ENCODE results near the gene ACTL7B. TPM values are rescaled to one million over a fixed set of nuclear protein-coding genes. Genes with fewer than 3 reads are reported as not detected.
"Not testable (repeated sequence)": the region's sequence is repeated elsewhere in the genome, so short reads cannot be mapped to it uniquely, and the experiment has no call there.

Gene ACTL7B
- total RNA-seq, 1 experiment from 2014 or later, result not detected

DNA sequence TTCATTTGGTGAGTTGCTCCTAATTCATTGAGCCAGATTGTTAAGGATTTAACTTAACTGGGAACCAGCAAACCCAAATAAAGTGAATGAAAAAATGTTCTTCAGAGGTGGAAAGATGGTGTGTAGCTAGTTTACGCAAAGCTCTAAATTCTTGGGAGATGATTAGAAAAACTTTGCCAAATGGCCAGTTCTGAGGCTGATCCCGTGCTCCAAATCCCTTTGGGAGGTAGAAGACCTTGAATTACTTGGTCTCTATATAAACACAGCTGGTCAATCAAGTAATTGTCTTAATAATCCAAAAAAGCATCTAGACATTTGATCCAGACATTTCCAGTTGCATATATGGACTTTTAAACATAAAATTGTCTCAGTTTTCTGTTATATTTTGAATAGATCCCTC lies 11.4 kb downstream of the ACTL7B start:
- DNase-seq (ENCODE audit: low read depth), result no peak

DNA sequence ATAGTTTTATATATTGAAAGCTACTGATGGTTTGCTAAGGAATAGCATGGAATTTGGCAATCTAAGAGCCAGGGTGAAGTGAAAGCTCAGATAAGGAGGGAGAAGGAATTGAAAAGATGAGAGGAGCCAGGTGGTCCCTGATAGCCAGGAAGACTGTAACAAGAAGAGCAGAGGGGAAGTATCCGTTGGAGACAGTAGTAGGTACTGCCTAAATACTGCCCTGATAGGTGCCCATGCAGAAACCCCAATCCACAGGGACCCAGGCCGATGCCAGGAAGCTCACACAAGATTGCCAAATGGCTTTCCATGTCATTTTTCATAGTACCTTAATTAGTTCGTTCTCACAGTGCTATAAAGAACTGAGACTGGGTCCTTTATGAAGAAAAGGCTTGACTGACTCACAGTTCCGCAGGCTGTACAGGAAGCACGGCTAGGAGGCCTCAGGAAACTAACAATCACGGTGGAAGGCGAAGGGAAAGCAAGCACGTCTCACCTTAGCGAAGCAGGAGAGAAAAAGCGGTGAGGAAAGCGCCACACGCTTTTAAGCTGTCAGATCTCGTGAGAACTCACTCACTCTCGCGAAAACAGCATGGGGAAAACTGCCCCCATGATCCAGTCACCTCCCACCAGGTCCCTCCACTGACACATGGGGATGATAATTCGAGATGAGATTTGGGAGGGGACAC lies 13.0 kb downstream of the ACTL7B start:
- DNase-seq (ENCODE audit: low read depth), result peak; percentile 68

DNA sequence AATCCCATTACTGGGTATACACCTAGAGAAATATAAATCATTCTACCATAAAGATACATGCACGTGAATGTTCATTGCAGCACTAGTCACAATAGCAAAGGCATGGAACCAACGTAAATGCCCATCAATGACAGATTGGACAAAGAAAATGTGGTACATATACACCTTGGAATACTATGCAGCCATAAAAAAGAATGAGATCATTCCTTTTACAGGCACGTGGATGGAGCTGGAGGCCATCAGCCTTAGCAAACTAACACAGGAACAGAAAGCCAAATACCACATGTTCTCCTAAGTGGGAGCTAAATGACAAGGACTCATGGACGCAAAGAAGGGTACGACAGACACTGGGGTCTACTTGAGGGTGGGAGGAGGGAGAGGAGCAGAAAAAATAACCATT lies 16.2 kb downstream of the ACTL7B start:
- DNase-seq (ENCODE audit: low read depth), result not testable (repeated sequence)

DNA sequence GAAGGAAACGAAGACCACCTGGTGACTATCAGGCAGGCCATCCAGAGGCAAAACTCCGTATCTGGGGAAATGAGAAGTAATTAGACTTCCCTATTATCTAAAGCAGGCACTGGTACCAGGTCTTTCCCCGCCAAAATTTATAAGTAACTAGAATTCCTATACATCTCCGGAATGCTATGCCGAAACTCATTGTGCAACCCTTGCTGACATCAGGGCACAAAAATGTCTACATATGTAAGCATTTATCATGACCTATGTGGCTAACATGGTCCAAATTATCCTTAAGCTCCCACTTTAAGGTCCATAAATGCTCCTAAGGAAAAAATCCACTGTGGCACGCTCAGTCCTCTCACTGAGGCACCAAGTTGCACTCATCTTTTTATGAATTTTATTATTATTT lies 17.8 kb downstream of the ACTL7B start:
- DNase-seq (ENCODE audit: low read depth), result no peak

DNA sequence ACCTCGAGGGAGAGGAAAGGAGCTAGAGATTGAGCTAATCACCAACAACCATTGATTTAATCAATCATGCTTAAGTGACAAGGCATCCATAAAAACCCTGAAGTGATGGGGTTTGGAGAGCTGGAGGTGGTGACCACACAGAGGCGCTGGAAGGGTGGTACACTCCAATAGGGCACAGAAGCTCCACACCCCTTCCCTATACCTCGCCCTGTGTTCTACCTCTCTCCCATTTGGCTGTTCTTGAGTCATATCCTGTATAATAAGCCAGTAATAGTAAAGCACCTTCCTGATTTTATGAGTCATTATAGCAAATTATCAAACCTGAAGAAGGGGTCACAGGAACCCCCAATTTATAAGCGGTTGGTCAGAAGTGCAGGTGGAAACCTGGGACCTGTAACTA lies 18.3 kb downstream of the ACTL7B start:
- DNase-seq (ENCODE audit: low read depth), result peak; percentile 71

DNA sequence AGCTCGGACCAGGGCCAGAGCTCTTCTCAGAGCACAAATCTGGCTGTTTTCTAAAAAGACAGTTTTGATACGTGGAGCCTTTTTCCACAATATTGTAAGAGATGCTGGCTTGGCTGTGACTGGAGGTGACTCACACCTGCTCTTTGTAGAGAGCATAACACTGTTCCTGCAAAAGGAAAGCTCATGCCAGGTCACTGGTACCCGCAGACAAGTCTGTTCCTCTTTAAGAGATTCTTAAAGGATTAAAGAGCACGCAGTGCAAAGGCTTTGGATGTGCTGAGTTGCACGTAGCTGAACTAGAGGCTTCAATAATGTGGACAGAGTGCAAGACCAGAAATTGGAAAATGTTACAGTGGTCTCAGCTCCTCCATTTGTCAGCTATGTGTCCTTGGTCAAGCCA lies 19.0 kb downstream of the ACTL7B start:
- DNase-seq (ENCODE audit: low read depth), result peak; percentile 96

DNA sequence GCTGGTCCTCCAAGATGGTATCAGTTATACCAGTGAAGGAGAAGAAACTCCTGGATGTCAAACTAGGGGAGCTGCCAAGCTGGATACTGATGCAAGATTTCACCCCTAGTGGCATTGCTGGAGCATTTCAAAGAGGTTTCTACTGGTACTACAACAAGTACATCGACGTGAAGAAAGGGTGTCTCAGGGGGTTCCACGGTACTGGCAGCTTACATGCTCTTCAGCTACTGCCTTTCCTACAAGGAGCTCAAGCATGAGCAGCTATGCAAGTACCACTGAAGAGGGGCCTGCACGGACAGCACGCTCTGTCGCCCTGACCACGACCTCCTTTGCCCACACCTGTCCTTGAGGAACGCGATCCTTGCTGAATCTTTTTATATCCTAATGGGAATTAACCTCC lies 19.5 kb downstream of the ACTL7B start:
- DNase-seq (ENCODE audit: low read depth), result peak; percentile 26

DNA sequence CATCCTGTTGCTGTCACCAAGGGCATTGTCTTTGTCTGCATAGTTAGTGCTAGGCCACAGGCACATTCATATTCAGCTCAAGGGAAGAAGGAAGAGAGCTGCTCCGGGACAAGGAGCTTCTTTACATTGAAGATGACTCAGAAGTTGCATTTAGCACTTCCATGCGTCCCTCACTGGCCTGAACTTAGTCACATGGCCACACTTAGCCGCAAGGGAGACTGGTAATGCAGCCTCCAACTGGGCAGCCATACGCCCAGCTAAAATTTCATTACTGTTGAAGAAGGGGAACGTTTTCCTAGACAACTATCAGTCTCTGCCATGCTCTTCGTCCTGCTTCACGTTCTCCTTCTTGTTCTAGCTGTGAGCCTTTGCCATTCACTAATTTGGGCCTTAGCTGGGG lies 20.0 kb downstream of the ACTL7B start:
- DNase-seq (ENCODE audit: low read depth), result peak; percentile 41

DNA sequence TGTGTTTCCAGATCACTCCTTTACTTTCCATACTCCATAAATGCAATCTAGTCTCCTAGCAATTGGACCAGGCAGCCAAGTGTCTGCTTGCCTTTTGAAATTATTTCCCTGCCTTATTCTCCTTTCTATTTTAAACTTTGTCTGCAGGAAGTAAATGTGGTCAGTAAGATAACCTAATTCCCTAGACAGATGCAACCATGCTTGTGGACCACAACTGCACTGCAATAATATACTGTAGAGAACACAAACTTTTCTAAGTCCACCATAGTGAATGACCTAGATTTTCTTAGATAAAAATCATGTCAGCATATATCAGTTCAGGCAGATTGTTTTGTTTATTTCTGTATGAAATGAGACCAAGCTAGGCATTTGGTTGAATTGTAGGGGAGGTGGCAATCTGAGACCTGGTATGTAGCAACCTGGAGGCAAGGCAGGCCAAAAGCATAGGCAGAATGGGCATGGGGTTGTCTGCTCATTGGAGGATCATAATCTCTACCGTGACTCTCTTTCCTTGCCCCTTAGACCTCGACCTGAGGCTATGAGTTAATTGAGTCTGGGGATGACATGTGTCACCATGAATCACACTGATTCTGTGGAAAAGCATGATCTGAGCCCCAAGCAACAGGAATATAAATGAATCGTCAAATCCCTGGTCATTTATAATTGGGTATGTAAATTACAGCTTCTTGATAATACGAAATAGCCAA lies 20.7 kb downstream of the ACTL7B start:
- DNase-seq (ENCODE audit: low read depth), result peak; percentile 90

DNA sequence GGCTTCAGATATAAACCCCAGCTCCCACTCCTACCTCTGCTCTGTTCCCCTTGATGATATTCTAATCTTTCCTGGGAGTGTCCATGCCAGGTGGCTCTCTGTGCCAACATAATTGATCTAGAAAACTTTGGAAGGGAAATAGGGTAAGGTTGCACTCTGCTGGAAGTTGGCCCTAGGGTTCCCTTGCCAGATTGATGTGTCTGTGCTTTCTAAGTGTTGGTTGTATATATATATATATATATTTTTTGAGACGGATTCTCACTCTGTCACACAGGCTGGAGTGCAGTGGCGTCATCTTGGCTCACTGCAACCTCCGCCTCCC lies 23.6 kb downstream of the ACTL7B start:
- DNase-seq (ENCODE audit: low read depth), result no peak

DNA sequence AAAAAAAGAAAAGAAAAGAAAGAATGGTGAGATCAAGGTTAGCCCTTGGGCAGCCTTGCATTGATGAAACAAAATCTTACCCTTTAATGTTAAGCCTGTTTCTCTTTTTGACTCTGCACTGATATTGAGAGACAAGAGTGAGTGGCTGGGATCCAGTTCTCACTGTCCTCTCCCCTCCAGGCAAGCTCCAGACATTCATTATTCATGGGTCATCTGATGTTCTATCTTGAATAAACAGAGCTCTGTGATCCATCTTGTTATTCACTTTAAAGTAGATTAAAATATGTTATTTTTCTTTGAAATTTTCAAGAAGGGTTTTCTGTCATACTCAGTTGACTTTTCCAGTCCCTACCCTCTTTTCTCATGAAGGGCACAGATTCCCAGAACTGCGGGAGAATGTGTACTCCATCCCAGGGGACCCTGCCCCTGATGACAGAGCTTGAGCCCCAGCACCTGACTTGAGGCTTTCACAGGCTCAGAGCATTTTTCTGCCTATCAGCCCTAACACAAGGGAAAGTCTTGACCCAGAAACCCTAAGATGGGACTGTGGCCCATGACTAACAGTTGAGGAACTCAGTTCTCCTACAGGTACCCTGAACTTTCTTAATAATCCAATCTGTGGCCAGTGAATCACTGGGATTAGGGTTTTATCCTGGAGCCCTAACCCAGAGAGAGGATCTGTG lies 24.1 kb downstream of the ACTL7B start:
- peak; percentile 90 for DNase-seq (ENCODE audit: low read depth)

DNA sequence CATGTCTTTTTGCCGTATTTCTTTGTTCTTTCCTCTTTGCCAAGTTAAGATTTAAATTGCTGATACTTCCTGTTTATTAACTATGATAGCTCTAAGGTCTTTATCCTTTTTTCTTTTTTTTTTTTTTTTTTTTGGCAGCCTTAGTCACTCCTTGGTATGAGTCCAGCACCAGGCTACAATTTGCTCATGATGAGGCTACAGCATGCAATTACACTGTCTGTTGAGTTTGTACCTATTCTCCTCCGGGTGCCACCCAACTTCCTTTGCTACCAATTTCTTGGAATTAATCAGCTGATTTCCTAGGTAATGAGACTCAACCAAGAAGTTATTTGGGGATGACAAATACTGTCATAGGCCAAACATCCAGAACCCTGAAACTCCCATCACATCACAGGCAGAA lies 25.5 kb downstream of the ACTL7B start:
- peak; percentile 76 for DNase-seq (ENCODE audit: low read depth)

DNA sequence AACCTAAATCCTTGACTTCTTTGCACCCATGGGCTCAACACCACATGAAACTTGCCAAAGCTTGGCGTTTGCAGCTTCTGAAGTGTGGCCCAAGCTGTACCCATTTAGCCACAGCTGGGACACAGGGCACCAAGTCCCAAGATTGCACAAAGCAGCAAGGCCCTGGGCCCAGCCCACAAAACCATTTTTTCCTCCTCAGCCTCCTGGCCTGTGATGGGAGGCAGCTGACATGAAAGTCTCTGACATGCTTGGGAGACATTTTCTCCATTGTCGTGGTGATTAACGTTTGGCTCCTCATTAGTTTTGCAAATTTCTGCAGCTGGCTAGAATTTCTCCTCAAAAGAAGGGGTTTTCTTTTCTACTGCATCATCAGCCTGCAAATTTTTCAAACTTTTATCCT lies 32.0 kb downstream of the ACTL7B start:
- no peak for DNase-seq (ENCODE audit: low read depth)

DNA sequence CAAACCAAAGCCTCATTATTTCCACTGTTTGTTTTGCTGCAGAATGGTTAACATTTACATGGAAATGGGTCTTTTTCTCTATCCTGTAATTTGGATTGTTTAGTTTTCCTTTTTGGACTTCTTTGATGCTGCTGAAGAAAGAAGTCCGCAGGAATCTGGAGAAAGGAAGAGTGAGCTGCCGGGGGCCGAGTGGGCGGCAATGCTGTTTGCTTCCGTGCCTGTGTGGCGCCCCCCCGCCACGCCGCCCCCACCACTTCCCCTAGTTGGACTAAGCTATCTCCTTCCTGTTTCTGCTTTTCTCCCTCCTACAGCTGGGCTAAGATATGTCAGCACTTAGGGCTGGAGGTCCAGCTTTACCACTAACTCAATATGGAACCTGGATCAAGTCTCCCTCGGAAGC lies 39.7 kb downstream of the ACTL7B start:
- no peak for DNase-seq (ENCODE audit: low read depth)

DNA sequence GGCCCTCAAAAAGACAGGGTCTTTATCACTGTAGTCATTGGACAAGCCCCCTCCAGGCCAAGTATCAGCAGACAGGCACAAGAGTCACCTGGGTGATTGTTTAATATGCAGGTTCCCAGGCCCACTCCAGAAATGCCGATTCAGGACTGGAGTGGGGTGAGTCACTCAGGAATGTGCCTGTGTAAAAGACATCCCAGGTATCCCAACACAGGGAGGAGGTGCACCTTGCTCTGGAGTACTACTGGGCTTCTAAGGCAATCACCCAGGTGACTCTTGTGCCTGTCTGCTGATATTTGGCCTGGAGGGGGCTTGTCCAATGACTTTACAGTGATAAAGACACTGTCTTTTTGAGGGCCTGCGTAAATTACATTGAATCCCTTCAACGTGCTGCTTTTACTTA lies 40.6 kb downstream of the ACTL7B start:
- peak; percentile 8 for DNase-seq (ENCODE audit: low read depth)

DNA sequence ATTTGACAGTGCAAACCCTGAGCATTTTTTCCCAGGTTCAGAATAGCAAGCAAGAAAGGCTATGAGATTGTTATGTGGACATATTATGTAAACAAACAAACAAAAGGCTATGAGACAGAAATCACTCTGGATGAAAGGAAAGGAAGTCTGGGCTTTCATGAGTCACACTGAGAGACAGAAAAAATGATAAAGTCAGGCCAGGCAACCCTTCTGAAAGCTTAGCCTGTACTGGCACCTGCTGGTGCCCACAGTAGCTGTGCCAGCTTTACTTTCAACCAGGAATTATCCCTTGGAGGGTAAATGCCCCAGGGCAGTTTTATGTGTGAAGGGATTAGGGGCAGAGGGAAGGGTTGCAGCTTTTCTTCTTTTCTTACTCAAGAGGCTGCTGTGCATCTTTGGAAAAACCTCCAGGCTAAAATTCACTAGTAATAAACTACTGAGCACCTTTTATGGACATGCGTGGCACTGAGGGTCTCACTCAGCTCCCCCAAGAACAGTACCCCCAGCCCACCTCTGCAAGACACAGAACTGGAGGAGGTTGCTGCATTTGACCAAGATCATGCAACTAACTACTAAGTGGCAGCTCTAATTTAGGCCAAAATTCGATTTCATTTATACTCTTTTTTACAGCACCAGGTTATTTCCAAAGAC lies 41.7 kb downstream of the ACTL7B start:
- DNase-seq (ENCODE audit: low read depth), result peak; percentile 81

DNA sequence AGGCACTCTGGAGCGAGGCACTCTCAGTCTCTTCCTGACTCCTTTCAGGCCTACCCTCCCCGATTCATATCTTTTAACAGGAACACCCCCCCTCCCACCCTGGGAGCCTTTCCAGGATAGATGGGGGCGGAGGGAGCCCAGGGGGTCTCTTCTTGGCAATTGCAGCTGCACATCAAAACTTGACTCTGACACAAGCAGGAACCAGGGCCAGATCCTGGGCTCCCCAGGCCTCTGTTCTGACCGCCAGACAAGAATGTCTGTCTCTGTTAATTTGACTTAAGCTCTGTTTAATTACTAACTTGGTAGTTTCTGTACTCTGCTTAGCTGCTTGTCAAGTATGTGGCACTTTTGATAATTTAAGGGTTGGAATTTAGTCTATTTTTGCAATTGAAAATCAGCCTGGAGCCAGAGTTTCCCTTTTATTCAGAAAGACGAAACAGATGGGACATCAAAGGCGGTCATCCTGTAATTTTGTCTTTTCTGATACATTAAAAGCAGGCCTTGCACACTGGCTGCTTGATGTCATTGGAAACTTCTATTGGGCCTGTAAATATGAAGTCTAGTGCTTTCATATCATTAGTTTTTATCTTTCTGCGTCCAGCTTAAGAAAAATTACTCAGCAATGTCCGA lies 43.3 kb downstream of the ACTL7B start:
- no peak for DNase-seq (ENCODE audit: low read depth)

DNA sequence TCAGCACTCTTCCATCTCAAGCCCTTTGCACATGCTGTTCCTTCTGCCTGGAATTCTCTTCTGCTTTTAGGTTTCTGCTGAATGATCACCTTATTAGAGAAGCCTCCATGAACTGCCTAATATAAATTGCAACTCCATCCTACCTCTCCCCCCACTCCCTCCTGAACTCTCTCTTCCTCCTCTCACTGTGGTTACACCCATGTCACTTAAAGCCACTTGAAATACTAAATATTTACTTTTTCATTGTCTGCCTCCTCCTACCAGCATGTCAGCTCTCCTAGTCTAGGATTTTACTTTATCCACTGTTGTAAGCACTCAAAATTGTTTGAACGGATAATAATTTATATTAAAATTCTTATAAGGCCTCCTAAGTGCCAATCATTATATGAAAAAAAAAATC lies 43.8 kb downstream of the ACTL7B start:
- DNase-seq (ENCODE audit: low read depth), result no peak

DNA sequence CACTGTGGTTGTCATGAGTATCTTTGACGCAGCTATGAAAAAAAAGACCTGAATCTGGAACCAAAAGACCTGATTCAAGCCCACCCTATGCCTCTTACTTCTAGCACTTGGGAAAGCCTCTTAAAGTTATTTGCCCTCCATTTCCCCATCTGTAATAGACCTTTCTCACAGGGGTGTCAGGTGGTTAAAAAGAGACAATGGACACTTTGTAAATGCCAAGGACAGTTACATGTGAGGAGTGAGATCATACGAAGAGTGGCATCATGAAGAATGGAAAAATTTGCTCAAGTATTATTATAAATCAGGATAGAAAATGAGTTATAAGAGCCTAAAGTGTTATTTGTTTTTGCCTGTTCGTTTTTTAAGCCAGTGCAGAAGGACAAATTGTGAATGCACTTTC lies 46.5 kb downstream of the ACTL7B start:
- DNase-seq (ENCODE audit: low read depth), result no peak
